Neural progenitor cell (in vitro differentiated cells): ENCODE results near the gene UMAD1.

Source experiments
- CTCF ChIP-seq: fragments of 200-600 bp; sonication (generic); IDR thresholded peaks from 2 replicates; pipeline ENCODE4 v1.5.1; 2017; ENCODE audit warnings: antibody characterized with exemption, mild to moderate bottlenecking
- EZH2 ChIP-seq: fragments of 200-600 bp; sonication (generic); IDR thresholded peaks from 2 replicates; pipeline ENCODE4 v1.6.1; 2017; ENCODE audit warnings: antibody characterized with exemption, mild to moderate bottlenecking, moderate library complexity

- TF ChIP-seq CTCF (no peak), EZH2 (no peak)
Measured at GRCh38 chr7:7771452-7771851, 130.9 kb downstream of the UMAD1 start.
